ENCODE data around the gene CDK17. TPM values are rescaled to one million over a fixed set of nuclear protein-coding genes. Genes with fewer than 3 reads are reported as not detected.

The CDK17 gene
- total RNA-seq, 1 experiment from 2014 or later: 23.9 TPM

GRCh38 chr12:96266238-96266637, 134.0 kb downstream of the CDK17 start:
- ChIA-PET POLR2A (ENCODE audit: unreplicated experiment) (no interaction called here), CTCF (no interaction called here)
- H3K27ac ChIP-seq (ENCODE audit: low read length): no peak overlapping the region
- no TSS peak for BruUV-seq (replicated peaks)
- DNase-seq (no peak), ATAC-seq (no peak)
- no peak overlapping the region for H3K4me2 ChIP-seq (ENCODE audit: low read length)
- no peak overlapping the region for H2AFZ ChIP-seq (ENCODE audit: low read length)
- H3K4me3 ChIP-seq (ENCODE audit: low read length): no peak overlapping the region
- no peaks in the 10 kb centered on the region for H3K4me1 ChIP-seq (ENCODE audit: insufficient read depth, low read length)
- no peaks in the 10 kb centered on the region for H3K9me2 ChIP-seq (replicated peaks; ENCODE audit: low read length)
- H3K9me3 ChIP-seq (ENCODE audit: low read length): no peaks in the 10 kb centered on the region
- H3K27me3 ChIP-seq (ENCODE audit: low read length): no peaks in the 10 kb centered on the region
- H3K36me3 ChIP-seq (ENCODE audit: low read depth, low read length): peaks cover 33% of the 10 kb centered on the region
- no peaks in the 10 kb centered on the region for H3K79me2 ChIP-seq (ENCODE audit: low read length)
- H3F3A ChIP-seq (ENCODE audit: low read length, unreplicated experiment): no peaks in the 10 kb centered on the region
- TF ChIP-seq EZH2 (IDR thresholded peaks at IDR 0.05; ENCODE audit: low read length, unreplicated experiment): no peak
- TF ChIP-seq EZH2phosphoT487 (IDR thresholded peaks at IDR 0.05; ENCODE audit: borderline replicate concordance, low read length): no peak
- no peak for TF ChIP-seq CTCF (conservative IDR thresholded peaks at IDR 0.05; ENCODE audit: low read depth, low read length)
- H4K20me1 ChIP-seq (ENCODE audit: low read length): no peaks in the 10 kb centered on the region
- H3K9ac ChIP-seq (ENCODE audit: low read length): no peak overlapping the region
- intact Hi-C loops (cut with micrococcal nuclease): no loop called here

- Histone ChIP-seq H4K20me1 (ENCODE audit: low read length) (no peaks in the 10 kb centered on the region), H3K27me3 (ENCODE audit: low read length) (no peaks in the 10 kb centered on the region), H3K79me2 (ENCODE audit: low read length) (no peaks in the 10 kb centered on the region), H3K9ac (ENCODE audit: low read length) (no peak overlapping the region), H3K36me3 (ENCODE audit: low read depth, low read length) (peaks cover 37% of the 10 kb centered on the region), H3K4me2 (ENCODE audit: low read length) (no peak overlapping the region), H3K27ac (ENCODE audit: low read length) (no peak overlapping the region), H3K4me1 (ENCODE audit: insufficient read depth, low read length) (no peaks in the 10 kb centered on the region), H3K4me3 (ENCODE audit: low read length) (no peak overlapping the region), H3K9me2 (replicated peaks; ENCODE audit: low read length) (no peaks in the 10 kb centered on the region), H3F3A (ENCODE audit: low read length, unreplicated experiment) (no peaks in the 10 kb centered on the region), H3K9me3 (ENCODE audit: low read length) (no peaks in the 10 kb centered on the region), H2AFZ (ENCODE audit: low read length) (no peak overlapping the region)
- BruUV-seq (replicated peaks): no TSS peak
- DNase-seq (no peak), ATAC-seq (no peak)
- TF ChIP-seq EZH2 (IDR thresholded peaks at IDR 0.05; ENCODE audit: low read length, unreplicated experiment): no peak
- no peak for TF ChIP-seq CTCF (conservative IDR thresholded peaks at IDR 0.05; ENCODE audit: low read depth, low read length)
- TF ChIP-seq EZH2phosphoT487 (IDR thresholded peaks at IDR 0.05; ENCODE audit: borderline replicate concordance, low read length): no peak
- intact Hi-C loops (cut with micrococcal nuclease): no loop called here
- CTCF ChIA-PET: no interaction called here
- POLR2A ChIA-PET (ENCODE audit: unreplicated experiment): no interaction called here
Observed at GRCh38 chr12:96265836-96266235, 134.4 kb downstream of the CDK17 start.

- Histone ChIP-seq H3K9ac (ENCODE audit: low read length) (no peak overlapping the region), H3K79me2 (ENCODE audit: low read length) (no peaks in the 10 kb centered on the region), H4K20me1 (ENCODE audit: low read length) (no peaks in the 10 kb centered on the region), H2AFZ (ENCODE audit: low read length) (no peak overlapping the region), H3K27ac (ENCODE audit: low read length) (no peak overlapping the region), H3K36me3 (ENCODE audit: low read depth, low read length) (peaks cover 41% of the 10 kb centered on the region), H3K4me2 (ENCODE audit: low read length) (no peak overlapping the region), H3K4me1 (ENCODE audit: insufficient read depth, low read length) (no peaks in the 10 kb centered on the region), H3K9me3 (ENCODE audit: low read length) (no peaks in the 10 kb centered on the region), H3K4me3 (ENCODE audit: low read length) (no peak overlapping the region), H3K9me2 (replicated peaks; ENCODE audit: low read length) (no peaks in the 10 kb centered on the region), H3F3A (ENCODE audit: low read length, unreplicated experiment) (no peaks in the 10 kb centered on the region), H3K27me3 (ENCODE audit: low read length) (no peaks in the 10 kb centered on the region)
- intact Hi-C loops (cut with micrococcal nuclease): no loop called here
- ChIA-PET CTCF (no interaction called here), POLR2A (ENCODE audit: unreplicated experiment) (no interaction called here)
- ATAC-seq (no peak), DNase-seq (no peak)
- TF ChIP-seq EZH2phosphoT487 (IDR thresholded peaks at IDR 0.05; ENCODE audit: borderline replicate concordance, low read length) (no peak), CTCF (conservative IDR thresholded peaks at IDR 0.05; ENCODE audit: low read depth, low read length) (no peak), EZH2 (IDR thresholded peaks at IDR 0.05; ENCODE audit: low read length, unreplicated experiment) (no peak)
- BruUV-seq (replicated peaks): no TSS peak
Observed at GRCh38 chr12:96265400-96265799, 134.8 kb downstream of the CDK17 start.

Data from PC-3 (cell line).